HepG2 (cell line): ENCODE measurements around the gene TMCC1. TPM values are rescaled to one million over a fixed set of nuclear protein-coding genes. Genes with fewer than 3 reads are reported as not detected.
A peak's percentile ranks its signal among the peaks of the same experiment; 100 is the strongest.

ENCODE experiments used
- CCAR2 ChIP-seq: fragments of 200-400 bp; formaldehyde crosslinking; optimal IDR thresholded peaks from 2 replicates; pipeline ENCODE3; 2018; ENCODE audit warnings: low read depth, mild to moderate bottlenecking, low read length, moderate library complexity
- ESRRA ChIP-seq: sonication (generic); formaldehyde crosslinking; IDR thresholded peaks from 2 replicates; pipeline ENCODE4 v1.5.1; 2020; ENCODE audit warnings: mild to moderate bottlenecking, low read depth, missing genetic modification reagents
- KLF9 ChIP-seq: IDR thresholded peaks from 2 replicates; pipeline ENCODE4 v1.6.1; 2016; ENCODE audit warnings: low read depth
- MAF1 ChIP-seq: sonication (generic); formaldehyde crosslinking; IDR thresholded peaks from 2 replicates; pipeline ENCODE4 v1.5.0; 2020; ENCODE audit warnings: missing genetic modification reagents, borderline replicate concordance
- MEIS2 ChIP-seq: sonication (generic); formaldehyde crosslinking; IDR thresholded peaks from 2 replicates; pipeline ENCODE4 v1.9.0; 2021; ENCODE audit warnings: mild to moderate bottlenecking, missing genetic modification reagents
- POGZ ChIP-seq: sonication (generic); formaldehyde crosslinking; IDR thresholded peaks from 2 replicates; pipeline ENCODE4 v1.4.0; 2020; ENCODE audit warnings: mild to moderate bottlenecking, missing genetic modification reagents
- SIX4 ChIP-seq: sonication (generic); formaldehyde crosslinking; IDR thresholded peaks from 2 replicates; pipeline ENCODE4 v1.4.0; 2020; ENCODE audit warnings: missing genetic modification reagents
- ZNF329 ChIP-seq: sonication (generic); formaldehyde crosslinking; IDR thresholded peaks from 2 replicates; pipeline ENCODE4 v1.9.0; 2021; ENCODE audit warnings: low read depth, mild to moderate bottlenecking, missing genetic modification reagents
- ZNF333 ChIP-seq: sonication (generic); formaldehyde crosslinking; IDR thresholded peaks from 2 replicates; pipeline ENCODE4 v1.4.0; 2020; ENCODE audit warnings: mild to moderate bottlenecking, missing genetic modification reagents, borderline replicate concordance
- ZNF441 ChIP-seq: sonication (generic); formaldehyde crosslinking; IDR thresholded peaks from 2 replicates; pipeline ENCODE4 v1.7.0; 2021; ENCODE audit warnings: missing genetic modification reagents, borderline replicate concordance
- ZNF709 ChIP-seq: sonication (generic); formaldehyde crosslinking; IDR thresholded peaks from 2 replicates; pipeline ENCODE4 v1.5.0; 2020; ENCODE audit warnings: mild to moderate bottlenecking, missing genetic modification reagents
- ZNF878 ChIP-seq: sonication (generic); formaldehyde crosslinking; IDR thresholded peaks from 2 replicates; pipeline ENCODE4 v1.8.1; 2023; ENCODE audit warnings: mild to moderate bottlenecking, missing genetic modification reagents, moderate library complexity
- polyA plus RNA-seq, 8 experiments: library from polyadenylated mRNA; depleted of rRNA in 3 of 8; stranded (reverse) in 7 of 8; unstranded in 1 of 8; fragments of >200 nt; fragmentation: Illumina TruSeq in 4 of 8; extraction: Trizol in 4 of 8; gene quantifications; 2 replicates each; pipeline versions ENCODE4 v1.2.1 to v1.2.3, GENCODE V29; 2011 to 2016; ENCODE audit warnings: low read depth in 4 of 8, missing spikeins in 1 of 8, mixed read lengths in 1 of 8; ENCODE audit not compliant: insufficient read depth in 1 of 8
- total RNA-seq, 5 experiments: library from RNA; depleted of rRNA; stranded (reverse); fragments of >200 nt; fragmentation: Illumina TruSeq; extraction: Trizol; gene quantifications; 2 replicates each; pipeline ENCODE4 v1.2.3, GENCODE V29; 2016; ENCODE audit warnings: low read depth in 1 of 5
- TF ChIP-seq, protein P1 (sequence below): sonication (generic); formaldehyde crosslinking; IDR thresholded peaks from 2 replicates; pipeline ENCODE4 v1.5.0; 2020; ENCODE audit warnings: mild to moderate bottlenecking, missing genetic modification reagents, borderline replicate concordance
- TF ChIP-seq, protein P2 (sequence below), 2 experiments: IDR thresholded peaks; 2 replicates each; pipeline ENCODE4 v1.6.1; 2011 to 2012; ENCODE audit warnings: low read length in 2 of 2, borderline replicate concordance in 1 of 2, low read depth in 1 of 2, mild to moderate bottlenecking in 1 of 2, moderate library complexity in 1 of 2
- TF ChIP-seq, protein P3 (sequence below): IDR thresholded peaks from 2 replicates; pipeline ENCODE4 v1.6.1; 2016; ENCODE audit warnings: missing genetic modification reagents, missing compliant biosample characterization
- TF ChIP-seq, protein P4 (sequence below): IDR thresholded peaks from 2 replicates; pipeline ENCODE4 v1.4.0; 2020; ENCODE audit warnings: mild to moderate bottlenecking, missing genetic modification reagents

TMCC1 gene
- total and polyA plus RNA-seq, 2 of the 13 experiments (the other 11 are each of a cell fraction or from before 2014, with no cell fraction given) = 12.1 to 264 TPM

DNA sequence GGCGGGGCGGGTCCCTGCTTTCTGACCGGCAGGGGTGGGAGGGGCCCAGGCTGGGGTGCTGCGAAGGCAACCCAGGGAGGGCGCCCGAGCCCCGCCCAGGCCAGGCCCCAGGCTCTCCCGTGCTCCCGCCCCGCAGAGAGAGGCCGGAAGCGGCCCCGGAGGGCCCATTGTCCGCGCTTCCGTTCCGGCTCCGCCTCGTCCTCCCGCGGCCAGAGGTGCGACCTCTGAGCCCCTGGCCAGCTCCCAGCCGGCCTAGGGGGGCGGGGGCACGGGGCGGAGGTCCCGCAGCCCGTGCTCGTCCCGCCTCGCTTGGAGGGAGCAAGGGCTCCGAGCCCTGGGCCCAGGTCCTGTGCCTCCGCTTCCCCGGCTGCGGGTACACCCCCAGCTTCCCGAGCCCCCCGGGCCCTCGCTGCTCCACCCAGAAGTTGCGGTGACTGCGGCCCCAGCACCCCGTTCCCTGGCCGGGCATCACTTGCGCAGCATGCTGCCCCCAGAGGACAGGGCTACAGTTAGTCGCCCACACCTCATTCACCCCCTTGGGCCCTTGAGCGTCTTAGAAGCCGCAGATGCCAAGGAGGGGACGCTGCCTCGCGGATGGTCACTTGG lies 266.7 kb downstream of the TMCC1 start (continued):
- TF ChIP-seq KLF9 (CRISPR knock-in tag) = 0 out of 2 replicates have a peak, but pooled peaks have one; percentile 17
- TF ChIP-seq, protein P1, sequence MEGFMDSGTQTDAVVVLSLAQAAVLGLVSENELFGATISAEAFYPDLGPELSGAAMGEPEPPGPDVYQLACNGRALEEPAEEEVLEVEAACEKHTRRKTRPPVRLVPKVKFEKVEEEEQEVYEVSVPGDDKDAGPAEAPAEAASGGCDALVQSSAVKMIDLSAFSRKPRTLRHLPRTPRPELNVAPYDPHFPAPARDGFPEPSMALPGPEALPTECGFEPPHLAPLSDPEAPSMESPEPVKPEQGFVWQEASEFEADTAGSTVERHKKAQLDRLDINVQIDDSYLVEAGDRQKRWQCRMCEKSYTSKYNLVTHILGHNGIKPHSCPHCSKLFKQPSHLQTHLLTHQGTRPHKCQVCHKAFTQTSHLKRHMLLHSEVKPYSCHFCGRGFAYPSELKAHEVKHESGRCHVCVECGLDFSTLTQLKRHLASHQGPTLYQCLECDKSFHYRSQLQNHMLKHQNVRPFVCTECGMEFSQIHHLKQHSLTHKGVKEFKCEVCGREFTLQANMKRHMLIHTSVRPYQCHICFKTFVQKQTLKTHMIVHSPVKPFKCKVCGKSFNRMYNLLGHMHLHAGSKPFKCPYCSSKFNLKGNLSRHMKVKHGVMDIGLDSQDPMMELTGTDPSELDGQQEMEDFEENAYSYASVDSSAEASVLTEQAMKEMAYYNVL (CRISPR knock-in tag) = peak; percentile 65
- peak; percentile 96 for TF ChIP-seq MEIS2
- 0 out of 2 replicates have a peak, but pooled peaks have one; percentile 24 for TF ChIP-seq SIX4 (CRISPR knock-in tag)
- TF ChIP-seq POGZ (CRISPR knock-in tag) = peak; percentile 51; the same call in 1 of the 2 replicates
- TF ChIP-seq ZNF878 = peak; percentile 82
- 0 out of 2 replicates have a peak, but pooled peaks have one; percentile 47 for TF ChIP-seq ZNF329
- 0 out of 2 replicates have a peak, but pooled peaks have one; percentile 35 for TF ChIP-seq MAF1 (CRISPR knock-in tag)
- TF ChIP-seq ZNF333 (CRISPR knock-in tag) = no peak
- TF ChIP-seq, protein P2, sequence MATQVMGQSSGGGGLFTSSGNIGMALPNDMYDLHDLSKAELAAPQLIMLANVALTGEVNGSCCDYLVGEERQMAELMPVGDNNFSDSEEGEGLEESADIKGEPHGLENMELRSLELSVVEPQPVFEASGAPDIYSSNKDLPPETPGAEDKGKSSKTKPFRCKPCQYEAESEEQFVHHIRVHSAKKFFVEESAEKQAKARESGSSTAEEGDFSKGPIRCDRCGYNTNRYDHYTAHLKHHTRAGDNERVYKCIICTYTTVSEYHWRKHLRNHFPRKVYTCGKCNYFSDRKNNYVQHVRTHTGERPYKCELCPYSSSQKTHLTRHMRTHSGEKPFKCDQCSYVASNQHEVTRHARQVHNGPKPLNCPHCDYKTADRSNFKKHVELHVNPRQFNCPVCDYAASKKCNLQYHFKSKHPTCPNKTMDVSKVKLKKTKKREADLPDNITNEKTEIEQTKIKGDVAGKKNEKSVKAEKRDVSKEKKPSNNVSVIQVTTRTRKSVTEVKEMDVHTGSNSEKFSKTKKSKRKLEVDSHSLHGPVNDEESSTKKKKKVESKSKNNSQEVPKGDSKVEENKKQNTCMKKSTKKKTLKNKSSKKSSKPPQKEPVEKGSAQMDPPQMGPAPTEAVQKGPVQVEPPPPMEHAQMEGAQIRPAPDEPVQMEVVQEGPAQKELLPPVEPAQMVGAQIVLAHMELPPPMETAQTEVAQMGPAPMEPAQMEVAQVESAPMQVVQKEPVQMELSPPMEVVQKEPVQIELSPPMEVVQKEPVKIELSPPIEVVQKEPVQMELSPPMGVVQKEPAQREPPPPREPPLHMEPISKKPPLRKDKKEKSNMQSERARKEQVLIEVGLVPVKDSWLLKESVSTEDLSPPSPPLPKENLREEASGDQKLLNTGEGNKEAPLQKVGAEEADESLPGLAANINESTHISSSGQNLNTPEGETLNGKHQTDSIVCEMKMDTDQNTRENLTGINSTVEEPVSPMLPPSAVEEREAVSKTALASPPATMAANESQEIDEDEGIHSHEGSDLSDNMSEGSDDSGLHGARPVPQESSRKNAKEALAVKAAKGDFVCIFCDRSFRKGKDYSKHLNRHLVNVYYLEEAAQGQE (IDR thresholded peaks at IDR 0.05; ENCODE audit: borderline replicate concordance in 1 of 2, low read depth in 1 of 2, low read length in 2 of 2) = peak in 1 of 2 experiments; percentile 47; a peak in 1 of 4 replicates
- peak; percentile 94 for TF ChIP-seq ZNF441 (CRISPR knock-in tag)
- TF ChIP-seq ZNF709 (CRISPR knock-in tag) = no peak
- TF ChIP-seq, protein P3, sequence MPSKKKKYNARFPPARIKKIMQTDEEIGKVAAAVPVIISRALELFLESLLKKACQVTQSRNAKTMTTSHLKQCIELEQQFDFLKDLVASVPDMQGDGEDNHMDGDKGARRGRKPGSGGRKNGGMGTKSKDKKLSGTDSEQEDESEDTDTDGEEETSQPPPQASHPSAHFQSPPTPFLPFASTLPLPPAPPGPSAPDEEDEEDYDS (CRISPR knock-in tag) = peak; percentile 69; the same call in 1 of the 2 replicates
- TF ChIP-seq ESRRA (CRISPR knock-in tag) = no peak; the same call in 1 of the 2 replicates
- TF ChIP-seq, protein P4, sequence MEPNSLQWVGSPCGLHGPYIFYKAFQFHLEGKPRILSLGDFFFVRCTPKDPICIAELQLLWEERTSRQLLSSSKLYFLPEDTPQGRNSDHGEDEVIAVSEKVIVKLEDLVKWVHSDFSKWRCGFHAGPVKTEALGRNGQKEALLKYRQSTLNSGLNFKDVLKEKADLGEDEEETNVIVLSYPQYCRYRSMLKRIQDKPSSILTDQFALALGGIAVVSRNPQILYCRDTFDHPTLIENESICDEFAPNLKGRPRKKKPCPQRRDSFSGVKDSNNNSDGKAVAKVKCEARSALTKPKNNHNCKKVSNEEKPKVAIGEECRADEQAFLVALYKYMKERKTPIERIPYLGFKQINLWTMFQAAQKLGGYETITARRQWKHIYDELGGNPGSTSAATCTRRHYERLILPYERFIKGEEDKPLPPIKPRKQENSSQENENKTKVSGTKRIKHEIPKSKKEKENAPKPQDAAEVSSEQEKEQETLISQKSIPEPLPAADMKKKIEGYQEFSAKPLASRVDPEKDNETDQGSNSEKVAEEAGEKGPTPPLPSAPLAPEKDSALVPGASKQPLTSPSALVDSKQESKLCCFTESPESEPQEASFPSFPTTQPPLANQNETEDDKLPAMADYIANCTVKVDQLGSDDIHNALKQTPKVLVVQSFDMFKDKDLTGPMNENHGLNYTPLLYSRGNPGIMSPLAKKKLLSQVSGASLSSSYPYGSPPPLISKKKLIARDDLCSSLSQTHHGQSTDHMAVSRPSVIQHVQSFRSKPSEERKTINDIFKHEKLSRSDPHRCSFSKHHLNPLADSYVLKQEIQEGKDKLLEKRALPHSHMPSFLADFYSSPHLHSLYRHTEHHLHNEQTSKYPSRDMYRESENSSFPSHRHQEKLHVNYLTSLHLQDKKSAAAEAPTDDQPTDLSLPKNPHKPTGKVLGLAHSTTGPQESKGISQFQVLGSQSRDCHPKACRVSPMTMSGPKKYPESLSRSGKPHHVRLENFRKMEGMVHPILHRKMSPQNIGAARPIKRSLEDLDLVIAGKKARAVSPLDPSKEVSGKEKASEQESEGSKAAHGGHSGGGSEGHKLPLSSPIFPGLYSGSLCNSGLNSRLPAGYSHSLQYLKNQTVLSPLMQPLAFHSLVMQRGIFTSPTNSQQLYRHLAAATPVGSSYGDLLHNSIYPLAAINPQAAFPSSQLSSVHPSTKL = peak; percentile 75; the same call in 1 of the 2 replicates
- TF ChIP-seq CCAR2 = peak; percentile 39
